ENCODE data around the gene CDK14. TPM values are rescaled to one million over a fixed set of nuclear protein-coding genes. Genes with fewer than 3 reads are reported as not detected.

The CDK14 gene
- polyA plus RNA-seq, 3 donors: 1.7 to 2.5 (median 2.1) TPM

GRCh38 chr7:91180746-91181145 is 584.6 kb downstream of the CDK14 start:
- no CpG with 5 or more reads among the region's 1 CpG for WGBS (ENCODE audit: insufficient coverage)
- peak overlapping the region in 6 of 7 donors; percentile 8 to 79 (median 46) for H3K27ac Mint-ChIP-seq
- Histone ChIP-seq H4K20me1 (ENCODE audit: insufficient read depth, low read length) (no peaks in the 10 kb centered on the region), H3K4me2 (replicated peaks; ENCODE audit: extremely low read depth, low read length, poor library complexity, severe bottlenecking) (no peak overlapping the region), H3K4me3 (replicated peaks in 1 of 3; ENCODE audit: low read depth in 2 of 3, low read length in 3 of 3) (no peak overlapping the region), H3K27ac (ENCODE audit: low read depth in 1 of 2, low read length in 2 of 2) (no peak overlapping the region), H3K4me1 (ENCODE audit: control insufficient read depth in 1 of 2, insufficient read depth in 2 of 2, low read length in 2 of 2) (peaks cover 7 to 13% of the 10 kb centered on the region in 2 donors), H3K36me3 (replicated peaks in 1 of 2; ENCODE audit: control insufficient read depth in 1 of 2, insufficient read depth in 2 of 2, low read length in 2 of 2) (no peaks in the 10 kb centered on the region), H3K79me2 (ENCODE audit: insufficient read depth, low read length) (no peaks in the 10 kb centered on the region), H3K9me3 (replicated peaks in 1 of 2; ENCODE audit: control insufficient read depth in 1 of 2, insufficient read depth in 1 of 2, low read length in 2 of 2) (no peaks in the 10 kb centered on the region), H2AFZ (ENCODE audit: insufficient read depth, low read depth, low read length, poor library complexity, severe bottlenecking) (no peak overlapping the region), H3K27me3 (ENCODE audit: control insufficient read depth in 2 of 2, insufficient read depth in 2 of 2, low read length in 2 of 2) (no peaks in the 10 kb centered on the region), H3K9ac (ENCODE audit: insufficient read depth, low read length, poor library complexity, severe bottlenecking) (no peak overlapping the region)
- H3K4me1 Mint-ChIP-seq: peaks cover 28% of the 10 kb centered on the region
- intact Hi-C loops (cut with micrococcal nuclease): no loop called here
- peaks cover 0 to 4% (median 1%) of the 10 kb centered on the region in 7 donors for H3K9me3 Mint-ChIP-seq
- DNase-seq: no peak
- TF ChIP-seq, protein P1, sequence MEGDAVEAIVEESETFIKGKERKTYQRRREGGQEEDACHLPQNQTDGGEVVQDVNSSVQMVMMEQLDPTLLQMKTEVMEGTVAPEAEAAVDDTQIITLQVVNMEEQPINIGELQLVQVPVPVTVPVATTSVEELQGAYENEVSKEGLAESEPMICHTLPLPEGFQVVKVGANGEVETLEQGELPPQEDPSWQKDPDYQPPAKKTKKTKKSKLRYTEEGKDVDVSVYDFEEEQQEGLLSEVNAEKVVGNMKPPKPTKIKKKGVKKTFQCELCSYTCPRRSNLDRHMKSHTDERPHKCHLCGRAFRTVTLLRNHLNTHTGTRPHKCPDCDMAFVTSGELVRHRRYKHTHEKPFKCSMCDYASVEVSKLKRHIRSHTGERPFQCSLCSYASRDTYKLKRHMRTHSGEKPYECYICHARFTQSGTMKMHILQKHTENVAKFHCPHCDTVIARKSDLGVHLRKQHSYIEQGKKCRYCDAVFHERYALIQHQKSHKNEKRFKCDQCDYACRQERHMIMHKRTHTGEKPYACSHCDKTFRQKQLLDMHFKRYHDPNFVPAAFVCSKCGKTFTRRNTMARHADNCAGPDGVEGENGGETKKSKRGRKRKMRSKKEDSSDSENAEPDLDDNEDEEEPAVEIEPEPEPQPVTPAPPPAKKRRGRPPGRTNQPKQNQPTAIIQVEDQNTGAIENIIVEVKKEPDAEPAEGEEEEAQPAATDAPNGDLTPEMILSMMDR (IDR thresholded peaks at IDR 0.05): no peak
- peak overlapping the region in 1 of 2 donors; percentile 56 for H3K4me3 Mint-ChIP-seq
- H3K36me3 Mint-ChIP-seq: no peaks in the 10 kb centered on the region
- peaks cover 0 to 2% (median 0%) of the 10 kb centered on the region in 3 donors for H3K27me3 Mint-ChIP-seq (ENCODE audit: low read depth in 3 of 3)

GRCh38 chr7:91181949-91182348 is 585.8 kb downstream of the CDK14 start:
- Mint-ChIP-seq H3K4me1 (peaks cover 28% of the 10 kb centered on the region), H3K4me3 (no peak overlapping the region), H3K9me3 (peaks cover 0 to 4% (median 1%) of the 10 kb centered on the region in 7 donors), H3K36me3 (no peaks in the 10 kb centered on the region), H3K27me3 (ENCODE audit: low read depth in 3 of 3) (peaks cover 0 to 2% (median 0%) of the 10 kb centered on the region in 3 donors), H3K27ac (no peak overlapping the region)
- no peak overlapping the region for H2AFZ ChIP-seq (ENCODE audit: insufficient read depth, low read depth, low read length, poor library complexity, severe bottlenecking)
- H3K9me3 ChIP-seq (replicated peaks in 1 of 2; ENCODE audit: control insufficient read depth in 1 of 2, insufficient read depth in 1 of 2, low read length in 2 of 2): no peaks in the 10 kb centered on the region
- H3K79me2 ChIP-seq (ENCODE audit: insufficient read depth, low read length): no peaks in the 10 kb centered on the region
- H4K20me1 ChIP-seq (ENCODE audit: insufficient read depth, low read length): no peaks in the 10 kb centered on the region
- TF ChIP-seq, protein P1 (IDR thresholded peaks at IDR 0.05): no peak
- H3K4me1 ChIP-seq (ENCODE audit: control insufficient read depth in 1 of 2, insufficient read depth in 2 of 2, low read length in 2 of 2): peaks cover 7 to 13% of the 10 kb centered on the region in 2 donors
- no peak overlapping the region for H3K9ac ChIP-seq (ENCODE audit: insufficient read depth, low read length, poor library complexity, severe bottlenecking)
- no peak overlapping the region for H3K27ac ChIP-seq (ENCODE audit: low read depth in 1 of 2, low read length in 2 of 2)
- no peaks in the 10 kb centered on the region for H3K27me3 ChIP-seq (ENCODE audit: control insufficient read depth in 2 of 2, insufficient read depth in 2 of 2, low read length in 2 of 2)
- H3K4me2 ChIP-seq (replicated peaks; ENCODE audit: extremely low read depth, low read length, poor library complexity, severe bottlenecking): no peak overlapping the region
- no peak for DNase-seq
- intact Hi-C loops (cut with micrococcal nuclease): no loop called here
- no peaks in the 10 kb centered on the region for H3K36me3 ChIP-seq (replicated peaks in 1 of 2; ENCODE audit: control insufficient read depth in 1 of 2, insufficient read depth in 2 of 2, low read length in 2 of 2)
- no peak overlapping the region for H3K4me3 ChIP-seq (replicated peaks in 1 of 3; ENCODE audit: low read depth in 2 of 3, low read length in 3 of 3)
